GM23338 (cell line): Measurements from ENCODE around the gene RHBDD1. TPM values are rescaled to one million over a fixed set of nuclear protein-coding genes. Genes with fewer than 3 reads are reported as not detected.

Source experiments
- ATAC-seq: fragments of 200-7000 bp; cut with Tn5 transposase; 3 replicates; pipeline ENCODE4 v1.9.1; 2020
- DNase-seq: peaks from one replicate; pipeline ENCODE4 v3.0.0-alpha.2; 2015; ENCODE audit warnings: low spot score
- H2AFZ ChIP-seq: fragments of 200-600 bp; sonication (generic); 2 replicates; pipeline ENCODE4 v1.8.0; 2016; ENCODE audit warnings: antibody characterized with exemption, mild to moderate bottlenecking, moderate library complexity
- H3F3A ChIP-seq: fragments of 200-600 bp; sonication (generic); replicated peaks from 2 replicates; pipeline ENCODE4 v1.8.0; 2017; ENCODE audit warnings: antibody characterized with exemption, mixed run types, low read depth
- H3K27ac ChIP-seq: fragments of 200-600 bp; sonication (generic); 2 replicates; pipeline ENCODE4 v1.6.1; 2016; ENCODE audit warnings: low read depth
- H3K27me3 ChIP-seq: fragments of 200-600 bp; sonication (generic); 2 replicates; pipeline ENCODE4 v1.8.0; 2016; ENCODE audit warnings: mild to moderate bottlenecking, mixed run types, moderate library complexity; ENCODE audit not compliant: insufficient read depth
- H3K36me3 ChIP-seq: fragments of 200-600 bp; sonication (generic); 2 replicates; pipeline ENCODE4 v1.8.0; 2016; ENCODE audit warnings: mild to moderate bottlenecking; ENCODE audit not compliant: insufficient read depth
- H3K4me1 ChIP-seq: fragments of 200-600 bp; sonication (generic); 2 replicates; pipeline ENCODE4 v1.8.0; 2016; ENCODE audit warnings: mild to moderate bottlenecking, moderate library complexity; ENCODE audit not compliant: insufficient read depth
- H3K4me2 ChIP-seq: fragments of 200-600 bp; sonication (generic); 2 replicates; pipeline ENCODE4 v1.7.1; 2017; ENCODE audit warnings: mixed run types
- H3K4me3 ChIP-seq: fragments of 200-600 bp; sonication (generic); 2 replicates; pipeline ENCODE4 v1.6.1; 2016; ENCODE audit warnings: mixed run types
- H3K79me2 ChIP-seq: fragments of 200-600 bp; sonication (generic); replicated peaks from 2 replicates; pipeline ENCODE4 v1.8.0; 2017; ENCODE audit warnings: mild to moderate bottlenecking; ENCODE audit not compliant: insufficient read depth
- H3K9me2 ChIP-seq: fragments of 200-600 bp; sonication (generic); 2 replicates; pipeline ENCODE4 v1.8.0; 2017; ENCODE audit not compliant: insufficient read depth
- H4K20me1 ChIP-seq: fragments of 200-600 bp; sonication (generic); replicated peaks from 2 replicates; pipeline ENCODE4 v1.8.0; 2017; ENCODE audit warnings: mild to moderate bottlenecking; ENCODE audit not compliant: insufficient read depth
- H3K27ac Mint-ChIP-seq: 2 replicates; pipeline ENCODE4 v1.8.0; 2020; ENCODE audit warnings: inconsistent platforms, mild to moderate bottlenecking, moderate library complexity, mixed read lengths
- H3K27me3 Mint-ChIP-seq: 3 replicates; pipeline ENCODE4 v1.8.0; 2022; ENCODE audit warnings: low read depth, mild to moderate bottlenecking, moderate library complexity, mixed read lengths, inconsistent platforms; ENCODE audit not compliant: insufficient read depth, poor library complexity
- H3K36me3 Mint-ChIP-seq: 3 replicates; pipeline ENCODE4 v1.8.0; 2021; ENCODE audit warnings: low read depth, mild to moderate bottlenecking, inconsistent platforms, moderate library complexity, mixed read lengths
- H3K4me1 Mint-ChIP-seq: 3 replicates; pipeline ENCODE4 v1.8.0; 2020; ENCODE audit warnings: mild to moderate bottlenecking, inconsistent platforms, mixed read lengths
- H3K4me3 Mint-ChIP-seq: 3 replicates; pipeline ENCODE4 v1.8.0; 2021; ENCODE audit warnings: moderate library complexity, mild to moderate bottlenecking, inconsistent platforms, mixed read lengths
- H3K9me3 Mint-ChIP-seq: 3 replicates; pipeline ENCODE4 v1.8.0; 2020; ENCODE audit warnings: moderate library complexity, mild to moderate bottlenecking, inconsistent platforms, mixed read lengths
- CREB1 ChIP-seq: fragments of 250-450 bp; sonication (Bioruptor Pico); IDR thresholded peaks from 2 replicates; pipeline ENCODE4 v1.5.0; 2020; ENCODE audit warnings: low read depth, mild to moderate bottlenecking, moderate library complexity
- JUNB ChIP-seq: IDR thresholded peaks from one replicate; pipeline ENCODE4 v1.6.1; 2016; ENCODE audit warnings: antibody characterized with exemption; ENCODE audit not compliant: unreplicated experiment
- POLR2AphosphoS5 ChIP-seq: IDR thresholded peaks from 2 replicates; pipeline ENCODE4 v1.6.1; 2016; ENCODE audit warnings: antibody characterized with exemption, low read depth
- STAT1 ChIP-seq: IDR thresholded peaks from one replicate; pipeline ENCODE4 v1.6.1; 2016; ENCODE audit warnings: antibody characterized with exemption; ENCODE audit not compliant: unreplicated experiment
- polyA plus RNA-seq: library from polyadenylated mRNA; unstranded; fragments of >200 nt; fragmentation: Nextera tagmentation; extraction: Ambion mirVana; gene quantifications from 2 replicates; pipeline ENCODE4 v1.2.1, GENCODE V29; 2016
- total RNA-seq: library from RNA; depleted of rRNA; stranded (reverse); fragments of >200 nt; shearing (Covaris generic); gene quantifications from 2 replicates; pipeline ENCODE4 v1.2.3, GENCODE V29; 2014
- TF ChIP-seq, protein P1 (sequence below), 2 experiments: fragments of 200-600 bp in 1 of 2; sonication (generic) in 1 of 2; conservative IDR thresholded peaks; 2 replicates each; pipeline versions ENCODE4 v1.5.1 to v1.6.1; 2016 to 2017; ENCODE audit warnings: antibody characterized with exemption in 2 of 2, low read depth in 2 of 2, mild to moderate bottlenecking in 2 of 2, moderate library complexity in 1 of 2
- TF ChIP-seq, protein P2 (sequence below): IDR thresholded peaks from one replicate; pipeline ENCODE4 v1.6.1; 2018; ENCODE audit warnings: antibody characterized with exemption; ENCODE audit not compliant: unreplicated experiment
- TF ChIP-seq, protein P3 (sequence below): fragments of 250-450 bp; sonication (Bioruptor Pico); IDR thresholded peaks from 2 replicates; pipeline ENCODE4 v1.5.0; 2020; ENCODE audit warnings: mild to moderate bottlenecking, moderate library complexity
- TF ChIP-seq, protein P4 (sequence below): IDR thresholded peaks from 2 replicates; pipeline ENCODE4 v1.6.1; 2016; ENCODE audit warnings: antibody characterized with exemption

Gene RHBDD1
- total and polyA plus RNA-seq, 2 experiments from 2014 or later: 7.3 to 13.0 TPM

DNA sequence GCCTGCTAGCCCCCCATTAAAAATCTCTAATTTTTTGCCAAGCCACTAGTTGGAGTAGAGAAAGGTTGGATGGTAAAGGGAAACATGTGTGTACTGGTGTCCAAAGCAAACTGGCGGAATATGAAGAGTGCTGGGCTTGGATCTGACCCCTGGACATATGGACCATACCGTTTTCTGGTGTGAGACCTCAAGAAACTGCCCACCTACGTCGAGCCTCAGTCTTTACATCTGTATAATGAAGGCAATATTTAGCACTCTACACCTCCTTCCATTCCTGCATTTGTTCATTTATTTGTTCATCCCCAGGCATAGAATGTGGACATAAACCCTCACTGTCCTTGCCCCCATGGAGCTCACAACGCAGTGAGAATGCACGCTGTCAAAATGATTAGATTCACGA is 142.4 kb downstream of the RHBDD1 start:
- Histone ChIP-seq H3K36me3 (no peaks in the 10 kb centered on the region), H3K4me3 (no peak overlapping the region), H3K9me2 (no peaks in the 10 kb centered on the region; the same call in 1 of the 2 replicates), H3K27me3 (no peaks in the 10 kb centered on the region), H3K27ac (no peak overlapping the region), H3K79me2 (no peaks in the 10 kb centered on the region), H3K4me1 (peaks cover 15% of the 10 kb centered on the region; the same call in 1 of the 2 replicates), H4K20me1 (no peaks in the 10 kb centered on the region), H3K4me2 (no peak overlapping the region), H2AFZ (no peak overlapping the region), H3F3A (no peaks in the 10 kb centered on the region)
- Mint-ChIP-seq H3K36me3 (no peaks in the 10 kb centered on the region), H3K27ac (peak overlapping the region; percentile 76), H3K27me3 (no peaks in the 10 kb centered on the region), H3K4me1 (peaks cover 15% of the 10 kb centered on the region), H3K4me3 (no peak overlapping the region), H3K9me3 (no peaks in the 10 kb centered on the region; the same call in 2 of the 3 replicates)
- DNase-seq: no peak
- TF ChIP-seq CREB1 (CRISPR knock-in tag) (no peak), STAT1 (no peak), POLR2AphosphoS5 (no peak), JUNB (no peak)
- TF ChIP-seq, protein P1, sequence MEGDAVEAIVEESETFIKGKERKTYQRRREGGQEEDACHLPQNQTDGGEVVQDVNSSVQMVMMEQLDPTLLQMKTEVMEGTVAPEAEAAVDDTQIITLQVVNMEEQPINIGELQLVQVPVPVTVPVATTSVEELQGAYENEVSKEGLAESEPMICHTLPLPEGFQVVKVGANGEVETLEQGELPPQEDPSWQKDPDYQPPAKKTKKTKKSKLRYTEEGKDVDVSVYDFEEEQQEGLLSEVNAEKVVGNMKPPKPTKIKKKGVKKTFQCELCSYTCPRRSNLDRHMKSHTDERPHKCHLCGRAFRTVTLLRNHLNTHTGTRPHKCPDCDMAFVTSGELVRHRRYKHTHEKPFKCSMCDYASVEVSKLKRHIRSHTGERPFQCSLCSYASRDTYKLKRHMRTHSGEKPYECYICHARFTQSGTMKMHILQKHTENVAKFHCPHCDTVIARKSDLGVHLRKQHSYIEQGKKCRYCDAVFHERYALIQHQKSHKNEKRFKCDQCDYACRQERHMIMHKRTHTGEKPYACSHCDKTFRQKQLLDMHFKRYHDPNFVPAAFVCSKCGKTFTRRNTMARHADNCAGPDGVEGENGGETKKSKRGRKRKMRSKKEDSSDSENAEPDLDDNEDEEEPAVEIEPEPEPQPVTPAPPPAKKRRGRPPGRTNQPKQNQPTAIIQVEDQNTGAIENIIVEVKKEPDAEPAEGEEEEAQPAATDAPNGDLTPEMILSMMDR (conservative IDR thresholded peaks at IDR 0.05; ENCODE audit: low read depth in 2 of 2): no peak
- TF ChIP-seq, protein P2, sequence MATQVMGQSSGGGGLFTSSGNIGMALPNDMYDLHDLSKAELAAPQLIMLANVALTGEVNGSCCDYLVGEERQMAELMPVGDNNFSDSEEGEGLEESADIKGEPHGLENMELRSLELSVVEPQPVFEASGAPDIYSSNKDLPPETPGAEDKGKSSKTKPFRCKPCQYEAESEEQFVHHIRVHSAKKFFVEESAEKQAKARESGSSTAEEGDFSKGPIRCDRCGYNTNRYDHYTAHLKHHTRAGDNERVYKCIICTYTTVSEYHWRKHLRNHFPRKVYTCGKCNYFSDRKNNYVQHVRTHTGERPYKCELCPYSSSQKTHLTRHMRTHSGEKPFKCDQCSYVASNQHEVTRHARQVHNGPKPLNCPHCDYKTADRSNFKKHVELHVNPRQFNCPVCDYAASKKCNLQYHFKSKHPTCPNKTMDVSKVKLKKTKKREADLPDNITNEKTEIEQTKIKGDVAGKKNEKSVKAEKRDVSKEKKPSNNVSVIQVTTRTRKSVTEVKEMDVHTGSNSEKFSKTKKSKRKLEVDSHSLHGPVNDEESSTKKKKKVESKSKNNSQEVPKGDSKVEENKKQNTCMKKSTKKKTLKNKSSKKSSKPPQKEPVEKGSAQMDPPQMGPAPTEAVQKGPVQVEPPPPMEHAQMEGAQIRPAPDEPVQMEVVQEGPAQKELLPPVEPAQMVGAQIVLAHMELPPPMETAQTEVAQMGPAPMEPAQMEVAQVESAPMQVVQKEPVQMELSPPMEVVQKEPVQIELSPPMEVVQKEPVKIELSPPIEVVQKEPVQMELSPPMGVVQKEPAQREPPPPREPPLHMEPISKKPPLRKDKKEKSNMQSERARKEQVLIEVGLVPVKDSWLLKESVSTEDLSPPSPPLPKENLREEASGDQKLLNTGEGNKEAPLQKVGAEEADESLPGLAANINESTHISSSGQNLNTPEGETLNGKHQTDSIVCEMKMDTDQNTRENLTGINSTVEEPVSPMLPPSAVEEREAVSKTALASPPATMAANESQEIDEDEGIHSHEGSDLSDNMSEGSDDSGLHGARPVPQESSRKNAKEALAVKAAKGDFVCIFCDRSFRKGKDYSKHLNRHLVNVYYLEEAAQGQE: no peak
- TF ChIP-seq, protein P3, sequence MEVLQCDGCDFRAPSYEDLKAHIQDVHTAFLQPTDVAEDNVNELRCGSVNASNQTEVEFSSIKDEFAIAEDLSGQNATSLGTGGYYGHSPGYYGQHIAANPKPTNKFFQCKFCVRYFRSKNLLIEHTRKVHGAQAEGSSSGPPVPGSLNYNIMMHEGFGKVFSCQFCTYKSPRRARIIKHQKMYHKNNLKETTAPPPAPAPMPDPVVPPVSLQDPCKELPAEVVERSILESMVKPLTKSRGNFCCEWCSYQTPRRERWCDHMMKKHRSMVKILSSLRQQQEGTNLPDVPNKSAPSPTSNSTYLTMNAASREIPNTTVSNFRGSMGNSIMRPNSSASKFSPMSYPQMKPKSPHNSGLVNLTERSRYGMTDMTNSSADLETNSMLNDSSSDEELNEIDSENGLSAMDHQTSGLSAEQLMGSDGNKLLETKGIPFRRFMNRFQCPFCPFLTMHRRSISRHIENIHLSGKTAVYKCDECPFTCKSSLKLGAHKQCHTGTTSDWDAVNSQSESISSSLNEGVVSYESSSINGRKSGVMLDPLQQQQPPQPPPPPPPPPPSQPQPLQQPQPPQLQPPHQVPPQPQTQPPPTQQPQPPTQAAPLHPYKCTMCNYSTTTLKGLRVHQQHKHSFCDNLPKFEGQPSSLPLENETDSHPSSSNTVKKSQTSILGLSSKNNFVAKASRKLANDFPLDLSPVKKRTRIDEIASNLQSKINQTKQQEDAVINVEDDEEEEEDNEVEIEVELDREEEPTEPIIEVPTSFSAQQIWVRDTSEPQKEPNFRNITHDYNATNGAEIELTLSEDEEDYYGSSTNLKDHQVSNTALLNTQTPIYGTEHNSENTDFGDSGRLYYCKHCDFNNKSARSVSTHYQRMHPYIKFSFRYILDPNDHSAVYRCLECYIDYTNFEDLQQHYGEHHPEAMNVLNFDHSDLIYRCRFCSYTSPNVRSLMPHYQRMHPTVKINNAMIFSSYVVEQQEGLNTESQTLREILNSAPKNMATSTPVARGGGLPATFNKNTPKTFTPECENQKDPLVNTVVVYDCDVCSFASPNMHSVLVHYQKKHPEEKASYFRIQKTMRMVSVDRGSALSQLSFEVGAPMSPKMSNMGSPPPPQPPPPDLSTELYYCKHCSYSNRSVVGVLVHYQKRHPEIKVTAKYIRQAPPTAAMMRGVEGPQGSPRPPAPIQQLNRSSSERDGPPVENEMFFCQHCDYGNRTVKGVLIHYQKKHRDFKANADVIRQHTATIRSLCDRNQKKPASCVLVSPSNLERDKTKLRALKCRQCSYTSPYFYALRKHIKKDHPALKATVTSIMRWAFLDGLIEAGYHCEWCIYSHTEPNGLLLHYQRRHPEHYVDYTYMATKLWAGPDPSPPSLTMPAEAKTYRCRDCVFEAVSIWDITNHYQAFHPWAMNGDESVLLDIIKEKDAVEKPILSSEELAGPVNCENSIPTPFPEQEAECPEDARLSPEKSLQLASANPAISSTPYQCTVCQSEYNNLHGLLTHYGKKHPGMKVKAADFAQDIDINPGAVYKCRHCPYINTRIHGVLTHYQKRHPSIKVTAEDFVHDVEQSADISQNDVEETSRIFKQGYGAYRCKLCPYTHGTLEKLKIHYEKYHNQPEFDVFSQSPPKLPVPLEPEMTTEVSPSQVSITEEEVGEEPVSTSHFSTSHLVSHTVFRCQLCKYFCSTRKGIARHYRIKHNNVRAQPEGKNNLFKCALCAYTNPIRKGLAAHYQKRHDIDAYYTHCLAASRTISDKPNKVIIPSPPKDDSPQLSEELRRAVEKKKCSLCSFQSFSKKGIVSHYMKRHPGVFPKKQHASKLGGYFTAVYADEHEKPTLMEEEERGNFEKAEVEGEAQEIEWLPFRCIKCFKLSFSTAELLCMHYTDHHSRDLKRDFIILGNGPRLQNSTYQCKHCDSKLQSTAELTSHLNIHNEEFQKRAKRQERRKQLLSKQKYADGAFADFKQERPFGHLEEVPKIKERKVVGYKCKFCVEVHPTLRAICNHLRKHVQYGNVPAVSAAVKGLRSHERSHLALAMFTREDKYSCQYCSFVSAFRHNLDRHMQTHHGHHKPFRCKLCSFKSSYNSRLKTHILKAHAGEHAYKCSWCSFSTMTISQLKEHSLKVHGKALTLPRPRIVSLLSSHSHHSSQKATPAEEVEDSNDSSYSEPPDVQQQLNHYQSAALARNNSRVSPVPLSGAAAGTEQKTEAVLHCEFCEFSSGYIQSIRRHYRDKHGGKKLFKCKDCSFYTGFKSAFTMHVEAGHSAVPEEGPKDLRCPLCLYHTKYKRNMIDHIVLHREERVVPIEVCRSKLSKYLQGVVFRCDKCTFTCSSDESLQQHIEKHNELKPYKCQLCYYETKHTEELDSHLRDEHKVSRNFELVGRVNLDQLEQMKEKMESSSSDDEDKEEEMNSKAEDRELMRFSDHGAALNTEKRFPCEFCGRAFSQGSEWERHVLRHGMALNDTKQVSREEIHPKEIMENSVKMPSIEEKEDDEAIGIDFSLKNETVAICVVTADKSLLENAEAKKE (CRISPR knock-in tag): no peak
- TF ChIP-seq, protein P4, sequence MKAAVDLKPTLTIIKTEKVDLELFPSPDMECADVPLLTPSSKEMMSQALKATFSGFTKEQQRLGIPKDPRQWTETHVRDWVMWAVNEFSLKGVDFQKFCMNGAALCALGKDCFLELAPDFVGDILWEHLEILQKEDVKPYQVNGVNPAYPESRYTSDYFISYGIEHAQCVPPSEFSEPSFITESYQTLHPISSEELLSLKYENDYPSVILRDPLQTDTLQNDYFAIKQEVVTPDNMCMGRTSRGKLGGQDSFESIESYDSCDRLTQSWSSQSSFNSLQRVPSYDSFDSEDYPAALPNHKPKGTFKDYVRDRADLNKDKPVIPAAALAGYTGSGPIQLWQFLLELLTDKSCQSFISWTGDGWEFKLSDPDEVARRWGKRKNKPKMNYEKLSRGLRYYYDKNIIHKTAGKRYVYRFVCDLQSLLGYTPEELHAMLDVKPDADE: no peak
- ATAC-seq: no peak
